Anterior cingulate cortex (tissue), 58 donors: ENCODE data around the gene SEC14L3.

Experiments used
- DNase-seq, 58 donors: peaks; one replicate each; lab custom pipeline; 2025; lab: John Stamatoyannopoulos, UW

SEC14L3 gene

GRCh38 chr22:30471616-30472318 is at the start of gene SEC14L3:
Gene SEC14L3, minus strand, starts transcription at chr22:30472017. Its CDS starts 59 bp downstream, at chr22:30471958.
- DNase-seq: peak in 11 of 58 donors; percentile 1 to 30 (median 11)

- DNase-seq: no peak
Measured at GRCh38 chr22:30519842-30520425, 48.1 kb upstream of the SEC14L3 start.

- DNase-seq: no peak
Measured at GRCh38 chr22:30516731-30517130, 44.9 kb upstream of the SEC14L3 start.

DNA sequence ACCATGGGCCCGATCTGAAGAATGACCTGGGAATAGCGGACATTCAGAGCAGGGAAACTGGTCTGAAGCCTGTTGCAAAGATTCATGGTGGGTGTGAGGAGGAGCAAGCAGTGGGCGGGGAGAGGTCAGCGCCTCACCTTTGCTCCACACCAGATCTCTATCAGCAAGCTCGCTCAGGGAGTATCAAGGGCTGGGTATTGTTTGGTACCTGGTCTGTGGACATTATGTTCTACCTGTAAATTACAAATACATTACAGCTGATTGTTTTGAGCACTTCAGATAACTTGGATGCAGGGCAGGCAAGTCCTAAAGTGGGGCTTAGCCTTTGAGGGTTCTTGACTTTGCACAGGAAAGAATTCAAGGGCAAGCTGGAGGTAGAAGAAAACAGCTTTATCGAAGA is 44.5 kb upstream of the SEC14L3 start:
- DNase-seq: no peak

- no peak for DNase-seq
Measured at GRCh38 chr22:30514252-30514651, 42.4 kb upstream of the SEC14L3 start.

GRCh38 chr22:30513462-30513861 is 41.6 kb upstream of the SEC14L3 start:
- DNase-seq: no peak

- DNase-seq: no peak
Measured at GRCh38 chr22:30511911-30512310, 40.1 kb upstream of the SEC14L3 start.

DNA sequence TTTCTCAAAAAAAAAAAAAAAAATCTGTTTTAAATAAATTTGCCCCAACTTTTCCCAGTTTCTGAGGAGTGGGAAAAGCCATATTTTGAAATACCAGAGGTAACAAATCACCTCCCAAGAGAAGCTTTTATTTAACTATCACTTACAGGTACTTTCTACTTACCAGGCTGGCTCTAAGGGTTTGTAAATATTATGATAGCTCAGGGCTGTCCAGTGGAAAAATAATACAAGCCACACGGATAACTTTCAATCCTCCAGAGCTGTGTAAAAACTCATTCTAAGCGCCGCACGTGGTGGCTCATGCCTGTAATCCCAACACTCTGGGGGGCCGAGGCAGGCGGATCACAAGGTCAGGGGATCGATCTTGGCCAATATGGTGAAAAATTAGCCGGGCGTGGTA is 39.3 kb upstream of the SEC14L3 start:
- no peak for DNase-seq

DNA sequence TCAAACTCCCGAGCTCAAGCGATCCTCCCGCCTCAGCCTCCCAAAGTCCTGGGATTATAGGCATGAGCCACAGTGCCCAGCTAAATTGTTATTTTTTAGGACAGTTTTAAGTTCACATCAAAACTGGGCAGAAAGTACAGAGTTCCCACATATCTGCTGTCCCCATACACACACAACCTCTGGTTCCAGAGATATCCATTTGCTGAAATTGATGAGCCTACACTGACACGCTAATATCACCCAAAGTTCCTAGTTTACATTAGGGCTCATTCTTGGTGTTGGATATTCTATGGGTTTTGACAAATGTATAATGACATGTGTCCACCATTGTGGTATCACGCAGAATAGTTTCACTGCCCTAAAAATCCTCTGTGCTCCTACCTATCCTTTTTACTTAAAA is 36.4 kb upstream of the SEC14L3 start:
- DNase-seq: no peak

DNA sequence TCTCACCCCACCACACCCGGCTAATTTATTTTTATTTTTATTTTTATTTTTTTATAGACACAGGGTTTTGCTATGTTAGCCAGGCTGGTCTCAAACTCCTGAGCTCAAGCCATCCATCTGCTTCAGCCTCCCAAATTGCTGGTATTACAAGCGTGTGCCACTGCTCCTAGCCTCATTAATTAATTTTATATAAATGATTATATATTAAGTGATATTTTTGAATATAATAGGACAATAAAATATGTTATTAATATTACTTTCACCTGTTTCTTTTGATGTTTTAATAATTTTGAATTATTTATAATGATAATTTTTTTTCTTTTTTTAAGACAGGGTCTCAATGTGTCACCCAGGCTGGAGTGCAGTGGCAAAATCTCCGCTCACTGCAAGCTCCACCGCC is 35.9 kb upstream of the SEC14L3 start:
- DNase-seq: no peak

DNA sequence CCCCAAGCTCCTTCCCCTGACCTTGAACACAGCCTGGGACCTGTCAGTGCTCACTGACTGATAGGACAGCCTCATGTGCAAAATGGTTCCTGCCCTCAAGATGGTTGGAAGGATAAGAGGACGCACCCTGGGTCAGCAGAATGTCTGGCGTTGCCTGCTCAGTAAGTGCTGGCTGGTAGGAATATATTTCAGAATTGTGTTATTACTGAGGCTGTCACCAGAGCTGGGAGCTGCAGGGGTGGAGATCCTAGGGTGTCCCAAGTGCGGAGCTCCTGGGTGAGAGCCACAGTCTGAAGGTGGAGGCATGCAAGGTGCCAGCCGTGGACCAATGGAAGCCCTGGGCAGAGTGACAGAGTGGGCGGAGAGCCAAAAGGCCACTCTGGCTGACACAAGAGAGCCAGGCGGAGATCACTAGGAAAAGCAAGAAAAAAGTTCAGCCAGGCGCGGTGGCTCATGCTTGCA is 34.7 kb upstream of the SEC14L3 start:
- DNase-seq: peak in 1 of 58 donors; percentile 1

DNA sequence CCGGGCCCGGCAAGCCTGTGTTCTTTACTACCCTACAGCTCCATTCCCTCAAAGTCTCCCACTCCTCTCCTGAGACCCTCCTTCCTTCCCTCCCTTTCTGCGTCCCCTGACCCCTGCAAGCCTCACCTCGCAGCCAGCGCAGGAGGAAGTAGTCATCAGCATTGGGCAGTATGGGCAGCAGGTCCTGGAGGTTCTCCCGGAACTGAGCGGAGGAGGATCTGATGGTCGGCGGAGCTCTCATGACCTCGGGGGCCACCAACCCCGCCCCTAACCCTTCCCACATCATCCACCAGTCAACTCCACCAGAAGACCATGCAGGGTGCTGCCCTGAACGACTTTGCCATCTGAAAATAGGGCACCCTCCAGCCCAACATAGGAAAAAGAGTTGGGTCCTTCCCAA is 31.7 kb upstream of the SEC14L3 start:
- no peak for DNase-seq

GRCh38 chr22:30502911-30503310 is 31.1 kb upstream of the SEC14L3 start:
- DNase-seq: no peak

DNA sequence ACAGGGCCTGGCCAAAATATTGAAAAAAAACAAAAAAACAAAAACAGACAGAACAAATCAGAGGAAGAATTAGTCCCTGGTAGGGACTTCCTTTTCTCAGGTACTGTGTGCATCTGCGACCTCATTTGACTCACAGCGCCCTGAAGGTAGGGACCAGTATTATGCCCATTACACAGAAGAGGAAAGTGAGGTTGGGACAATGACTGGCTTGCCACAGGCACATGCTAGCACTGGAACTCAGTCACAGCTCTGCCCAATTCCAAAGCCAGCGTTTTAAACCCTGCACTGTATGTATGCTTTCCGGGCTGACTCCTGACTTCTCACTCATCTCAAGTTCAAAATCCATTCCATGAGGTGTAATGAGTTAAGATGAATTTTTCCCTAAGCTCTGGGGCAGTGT is 30.3 kb upstream of the SEC14L3 start:
- DNase-seq: no peak

- no peak for DNase-seq
Measured at GRCh38 chr22:30500628-30501027, 28.8 kb upstream of the SEC14L3 start.

GRCh38 chr22:30497466-30498150 is 25.8 kb upstream of the SEC14L3 start:
- DNase-seq: no peak

DNA sequence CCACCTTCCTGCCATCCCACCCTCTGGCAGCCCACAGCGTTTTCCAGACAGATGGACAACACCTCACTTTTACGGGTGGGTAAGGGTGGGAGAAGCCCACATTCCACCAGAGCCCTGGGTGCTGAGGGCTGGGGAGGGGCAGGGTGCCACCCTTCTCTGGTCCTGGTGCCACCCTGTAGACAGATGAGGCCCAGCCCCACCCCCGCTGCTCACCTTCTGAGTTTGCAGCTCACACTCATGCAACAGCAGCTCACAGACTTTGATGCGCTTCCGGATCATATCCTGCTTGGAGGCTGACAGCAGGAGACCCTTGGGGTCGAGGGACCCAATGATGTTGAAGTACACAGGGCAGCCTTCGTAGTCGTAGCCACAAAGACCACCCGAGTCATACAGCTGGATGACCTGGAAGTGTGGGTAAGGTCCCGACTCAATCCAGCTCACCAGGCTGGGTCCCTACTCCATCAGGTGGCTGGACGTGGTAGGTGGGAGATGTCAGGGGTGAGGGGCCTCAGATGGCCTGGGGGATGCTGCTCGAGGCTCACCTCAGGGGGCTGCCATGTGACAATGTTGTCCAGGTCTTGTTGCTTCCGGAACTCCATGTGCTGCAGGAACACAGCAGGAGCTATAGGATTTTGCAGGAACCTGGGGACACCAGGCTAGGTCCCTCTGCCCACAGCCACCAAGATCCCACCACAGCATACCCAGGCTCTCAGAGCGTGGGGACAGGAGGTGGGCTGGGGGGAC is 23.4 kb upstream of the SEC14L3 start:
- no peak for DNase-seq

- no peak for DNase-seq
Measured at GRCh38 chr22:30492144-30492543, 20.3 kb upstream of the SEC14L3 start.

- DNase-seq: no peak
Measured at GRCh38 chr22:30491381-30491780, 19.6 kb upstream of the SEC14L3 start.

GRCh38 chr22:30490399-30490798 is 18.6 kb upstream of the SEC14L3 start:
- DNase-seq: no peak

DNA sequence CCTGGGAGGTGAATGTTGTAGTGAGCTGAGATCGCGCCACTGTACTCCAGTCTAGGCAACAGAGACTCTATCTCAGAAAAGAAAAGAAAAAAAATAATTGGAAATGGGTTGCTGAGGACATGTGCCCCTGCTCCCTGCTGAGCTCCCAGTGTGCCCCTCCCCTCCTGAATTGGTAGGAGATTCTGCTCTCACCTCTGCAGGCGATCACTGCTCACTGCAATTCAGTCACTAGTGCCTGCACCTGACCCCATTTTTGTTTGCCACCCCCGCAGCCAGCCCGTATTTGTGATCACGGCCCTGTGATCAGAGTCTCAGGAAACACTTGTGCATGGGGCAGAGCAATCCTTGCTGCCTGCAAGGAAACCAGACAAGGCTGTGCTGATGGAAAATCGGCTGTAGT is 16.3 kb upstream of the SEC14L3 start:
- no peak for DNase-seq
